Measurements from ENCODE around the gene PPARD. TPM values are rescaled to one million over a fixed set of nuclear protein-coding genes. Genes with fewer than 3 reads are reported as not detected.

PPARD gene
- total and polyA plus RNA-seq, 8 donors, result 2.6 to 34.6 (median 17.9) TPM

- no peak for TF ChIP-seq POLR2A (IDR thresholded peaks at IDR 0.05)
- TF ChIP-seq CTCF (IDR thresholded peaks at IDR 0.05), result no peak
- no peak for TF ChIP-seq EP300 (IDR thresholded peaks at IDR 0.05)
- TF ChIP-seq POLR2AphosphoS5 (IDR thresholded peaks at IDR 0.05), result no peak
- intact Hi-C loops (cut with DNase I; ENCODE audit: low total_unique reads), result no loop called here
- H3K27me3 ChIP-seq, result no peaks in the 10 kb centered on the region
- peaks cover 0 to 3% (median 1%) of the 10 kb centered on the region in 4 donors for H3K36me3 ChIP-seq
- 51 to 77% (median 68%) methylated on average over 6 of the region's 6 CpGs for WGBS, 5 donors
- H3K9me3 ChIP-seq, result no peaks in the 10 kb centered on the region
- DNase-seq, result peak in 1 of 2 donors; percentile 50
- H3K4me3 ChIP-seq, result no peak overlapping the region
- peak overlapping the region; percentile 4 to 70 (median 46) for H3K27ac ChIP-seq
- peaks cover 0 to 32% (median 2%) of the 10 kb centered on the region in 4 donors for H3K4me1 ChIP-seq
Measured at GRCh38 chr6:35311390-35312075, 30.8 kb upstream of the PPARD start.

GRCh38 chr6:35312076-35312800 is 30.1 kb upstream of the PPARD start:
- TF ChIP-seq POLR2A (IDR thresholded peaks at IDR 0.05) (no peak), CTCF (IDR thresholded peaks at IDR 0.05) (no peak), POLR2AphosphoS5 (IDR thresholded peaks at IDR 0.05) (no peak), EP300 (IDR thresholded peaks at IDR 0.05) (no peak)
- Histone ChIP-seq H3K27ac (peak overlapping the region in 4 of 5 donors; percentile 37 to 70 (median 58)), H3K36me3 (peaks cover 0 to 3% (median 1%) of the 10 kb centered on the region in 4 donors), H3K27me3 (no peaks in the 10 kb centered on the region), H3K4me1 (peaks cover 0 to 32% (median 2%) of the 10 kb centered on the region in 4 donors), H3K9me3 (no peaks in the 10 kb centered on the region), H3K4me3 (no peak overlapping the region)
- intact Hi-C loops (cut with DNase I; ENCODE audit: low total_unique reads), result no loop called here
- DNase-seq, result no peak
- WGBS, 5 donors, result 86 to 92% (median 92%) methylated on average over 17 to 19 of the region's 19 CpGs

- intact Hi-C loops (cut with DNase I; ENCODE audit: low total_unique reads), result no loop called here
- no peaks in the 10 kb centered on the region for H3K27me3 ChIP-seq
- DNase-seq, result no peak
- TF ChIP-seq POLR2A (IDR thresholded peaks at IDR 0.05) (no peak), CTCF (IDR thresholded peaks at IDR 0.05) (no peak), POLR2AphosphoS5 (IDR thresholded peaks at IDR 0.05) (no peak), EP300 (IDR thresholded peaks at IDR 0.05) (no peak)
- no peaks in the 10 kb centered on the region for H3K9me3 ChIP-seq
- WGBS, 5 donors, result 43 to 70% (median 48%) methylated on average over 2 of the region's 2 CpGs
- no peak overlapping the region for H3K4me3 ChIP-seq
- H3K36me3 ChIP-seq, result peaks cover 0 to 6% (median 2%) of the 10 kb centered on the region in 4 donors
- H3K4me1 ChIP-seq, result peaks cover 0 to 37% (median 5%) of the 10 kb centered on the region in 4 donors
- H3K27ac ChIP-seq, result peak overlapping the region in 4 of 5 donors; percentile 37 to 70 (median 58)
Measured at GRCh38 chr6:35312807-35313206, 29.6 kb upstream of the PPARD start.

GRCh38 chr6:35317483-35318195 is 24.7 kb upstream of the PPARD start:
- intact Hi-C loops (cut with DNase I; ENCODE audit: low total_unique reads), result no loop called here
- TF ChIP-seq CTCF (IDR thresholded peaks at IDR 0.05) (no peak), POLR2A (IDR thresholded peaks at IDR 0.05) (no peak), EP300 (IDR thresholded peaks at IDR 0.05) (no peak), POLR2AphosphoS5 (IDR thresholded peaks at IDR 0.05) (no peak)
- no peak for DNase-seq
- Histone ChIP-seq H3K36me3 (peaks cover 5 to 43% (median 27%) of the 10 kb centered on the region in 4 donors), H3K27me3 (no peaks in the 10 kb centered on the region), H3K4me3 (peak overlapping the region; percentile 53 to 61 (median 56)), H3K4me1 (peaks cover 0 to 29% (median 19%) of the 10 kb centered on the region in 4 donors), H3K9me3 (no peaks in the 10 kb centered on the region), H3K27ac (peak overlapping the region in 4 of 5 donors; percentile 26 to 78 (median 65))
- 34 to 53% (median 38%) methylated on average over 27 to 28 of the region's 28 CpGs for WGBS, 5 donors
